ENCODE data around the gene GAD1. TPM values are rescaled to one million over a fixed set of nuclear protein-coding genes. Genes with fewer than 3 reads are reported as not detected.

Gene GAD1
- 9.9 and 15.2 TPM in 2 replicates for total RNA-seq (2014; rRNA removed; shearing (Covaris generic))

GRCh38 chr2:170816504-170817092, at the start of gene GAD1:
Gene GAD1 (plus strand): TSS chr2:170816887. CDS start chr2:170818592, 1,705 bp downstream.
- DNase-seq (ENCODE audit: low spot score): peak; percentile 63

- DNase-seq (ENCODE audit: low spot score): peak; percentile 70
These were observed 46.6 kb upstream of the GAD1 start, which contains the start of gene ERICH2 for GRCh38 chr2:170770008-170770605. Gene ERICH2 (plus strand): TSS chr2:170770378. CDS start chr2:170770682, 304 bp downstream.

GRCh38 chr2:170770606-170771420, 45.9 kb upstream of the GAD1 start:
- peak; percentile 68 for DNase-seq (ENCODE audit: low spot score)

GRCh38 chr2:170771421-170771937, 45.2 kb upstream of the GAD1 start:
- DNase-seq (ENCODE audit: low spot score): no peak

- DNase-seq (ENCODE audit: low spot score): no peak
These were observed 44.4 kb upstream of the GAD1 start for GRCh38 chr2:170772295-170772694.

GRCh38 chr2:170774074-170774473, 42.6 kb upstream of the GAD1 start:
- no peak for DNase-seq (ENCODE audit: low spot score)

GRCh38 chr2:170778900-170779299, 37.8 kb upstream of the GAD1 start:
- DNase-seq (ENCODE audit: low spot score): no peak

GRCh38 chr2:170779304-170779703, 37.4 kb upstream of the GAD1 start:
- DNase-seq (ENCODE audit: low spot score): no peak

GRCh38 chr2:170782673-170783072, 34.0 kb upstream of the GAD1 start:
- no peak for DNase-seq (ENCODE audit: low spot score)

GRCh38 chr2:170783549-170783948, 33.1 kb upstream of the GAD1 start:
- no peak for DNase-seq (ENCODE audit: low spot score)

GRCh38 chr2:170798996-170799395, 17.7 kb upstream of the GAD1 start:
- no peak for DNase-seq (ENCODE audit: low spot score)

- DNase-seq (ENCODE audit: low spot score): no peak
These were observed 10.1 kb upstream of the GAD1 start for GRCh38 chr2:170806548-170806947.

GRCh38 chr2:170812710-170813600, 3.7 kb upstream of the GAD1 start:
- peak; percentile 70 for DNase-seq (ENCODE audit: low spot score)

- DNase-seq (ENCODE audit: low spot score): peak; percentile 20
These were observed 2.8 kb upstream of the GAD1 start for GRCh38 chr2:170813611-170814532.

GRCh38 chr2:170814533-170815230, 2.0 kb upstream of the GAD1 start:
- DNase-seq (ENCODE audit: low spot score): no peak

- DNase-seq (ENCODE audit: low spot score): no peak
These were observed 1.4 kb upstream of the GAD1 start for GRCh38 chr2:170815311-170815710.

GRCh38 chr2:170815746-170816503, 762 bp upstream of the GAD1 start:
- DNase-seq (ENCODE audit: low spot score): peak; percentile 69

GRCh38 chr2:170817093-170818035, 677 bp downstream of the GAD1 start:
- DNase-seq (ENCODE audit: low spot score): peak; percentile 26
